ENCODE results near the gene PCYOX1L.

The PCYOX1L gene

DNA sequence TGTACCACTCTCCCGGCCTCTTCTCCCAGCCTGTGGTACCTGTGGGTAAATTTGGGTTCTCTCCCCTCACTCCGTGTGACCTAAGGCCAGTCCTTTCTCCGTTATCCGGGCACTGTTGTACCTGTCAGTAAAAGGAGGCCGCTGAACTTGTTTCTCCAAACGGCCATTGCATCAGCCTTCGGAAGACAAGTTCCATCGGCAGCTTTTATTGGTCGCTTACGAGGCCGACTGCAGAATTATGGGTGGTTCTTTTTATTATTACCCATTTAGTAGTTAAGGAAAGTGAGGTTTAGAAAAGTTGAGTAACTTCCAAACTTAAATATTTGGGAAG lies 12.0 kb upstream of the PCYOX1L start:
- peak; percentile 26 for ATAC-seq
- no peak for TF ChIP-seq RARB (CRISPR knock-in tag; IDR thresholded peaks at IDR 0.05)

DNA sequence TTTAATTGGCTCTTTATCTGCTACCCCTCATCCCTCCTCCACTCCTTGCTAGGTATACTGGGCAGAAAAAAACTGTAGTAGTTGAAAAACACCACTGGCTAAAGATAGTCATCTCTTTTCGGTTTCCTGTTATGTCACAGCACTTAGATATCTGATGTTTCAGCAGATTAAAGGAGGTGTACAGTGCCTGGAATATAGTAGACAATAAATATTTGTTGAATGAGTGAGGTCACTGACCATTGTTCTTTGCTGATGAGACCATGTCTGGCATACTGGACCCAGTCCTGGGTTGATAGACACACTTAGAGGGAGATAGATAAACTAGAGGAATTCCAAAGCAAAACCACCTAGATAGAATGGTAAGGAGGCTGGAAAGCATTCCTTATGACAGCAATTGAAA lies 9.3 kb upstream of the PCYOX1L start:
- ATAC-seq = no peak
- no peak for TF ChIP-seq TOX (CRISPR knock-in tag; IDR thresholded peaks at IDR 0.05; ENCODE audit: borderline replicate concordance)
- no peak for TF ChIP-seq ZNF70 (CRISPR knock-in tag; IDR thresholded peaks at IDR 0.05)
- TF ChIP-seq, protein P1, sequence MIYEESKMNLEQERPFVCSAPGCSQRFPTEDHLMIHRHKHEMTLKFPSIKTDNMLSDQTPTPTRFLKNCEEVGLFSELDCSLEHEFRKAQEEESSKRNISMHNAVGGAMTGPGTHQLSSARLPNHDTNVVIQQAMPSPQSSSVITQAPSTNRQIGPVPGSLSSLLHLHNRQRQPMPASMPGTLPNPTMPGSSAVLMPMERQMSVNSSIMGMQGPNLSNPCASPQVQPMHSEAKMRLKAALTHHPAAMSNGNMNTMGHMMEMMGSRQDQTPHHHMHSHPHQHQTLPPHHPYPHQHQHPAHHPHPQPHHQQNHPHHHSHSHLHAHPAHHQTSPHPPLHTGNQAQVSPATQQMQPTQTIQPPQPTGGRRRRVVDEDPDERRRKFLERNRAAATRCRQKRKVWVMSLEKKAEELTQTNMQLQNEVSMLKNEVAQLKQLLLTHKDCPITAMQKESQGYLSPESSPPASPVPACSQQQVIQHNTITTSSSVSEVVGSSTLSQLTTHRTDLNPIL (CRISPR knock-in tag; IDR thresholded peaks at IDR 0.05; ENCODE audit: low read depth) = no peak
- TF ChIP-seq, protein P2, sequence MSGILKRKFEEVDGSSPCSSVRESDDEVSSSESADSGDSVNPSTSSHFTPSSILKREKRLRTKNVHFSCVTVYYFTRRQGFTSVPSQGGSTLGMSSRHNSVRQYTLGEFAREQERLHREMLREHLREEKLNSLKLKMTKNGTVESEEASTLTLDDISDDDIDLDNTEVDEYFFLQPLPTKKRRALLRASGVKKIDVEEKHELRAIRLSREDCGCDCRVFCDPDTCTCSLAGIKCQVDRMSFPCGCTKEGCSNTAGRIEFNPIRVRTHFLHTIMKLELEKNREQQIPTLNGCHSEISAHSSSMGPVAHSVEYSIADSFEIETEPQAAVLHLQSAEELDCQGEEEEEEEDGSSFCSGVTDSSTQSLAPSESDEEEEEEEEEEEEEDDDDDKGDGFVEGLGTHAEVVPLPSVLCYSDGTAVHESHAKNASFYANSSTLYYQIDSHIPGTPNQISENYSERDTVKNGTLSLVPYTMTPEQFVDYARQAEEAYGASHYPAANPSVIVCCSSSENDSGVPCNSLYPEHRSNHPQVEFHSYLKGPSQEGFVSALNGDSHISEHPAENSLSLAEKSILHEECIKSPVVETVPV (CRISPR knock-in tag; IDR thresholded peaks at IDR 0.05) = no peak
- no peak for TF ChIP-seq ISL1 (CRISPR knock-in tag; IDR thresholded peaks at IDR 0.05)
- TF ChIP-seq, protein P3, sequence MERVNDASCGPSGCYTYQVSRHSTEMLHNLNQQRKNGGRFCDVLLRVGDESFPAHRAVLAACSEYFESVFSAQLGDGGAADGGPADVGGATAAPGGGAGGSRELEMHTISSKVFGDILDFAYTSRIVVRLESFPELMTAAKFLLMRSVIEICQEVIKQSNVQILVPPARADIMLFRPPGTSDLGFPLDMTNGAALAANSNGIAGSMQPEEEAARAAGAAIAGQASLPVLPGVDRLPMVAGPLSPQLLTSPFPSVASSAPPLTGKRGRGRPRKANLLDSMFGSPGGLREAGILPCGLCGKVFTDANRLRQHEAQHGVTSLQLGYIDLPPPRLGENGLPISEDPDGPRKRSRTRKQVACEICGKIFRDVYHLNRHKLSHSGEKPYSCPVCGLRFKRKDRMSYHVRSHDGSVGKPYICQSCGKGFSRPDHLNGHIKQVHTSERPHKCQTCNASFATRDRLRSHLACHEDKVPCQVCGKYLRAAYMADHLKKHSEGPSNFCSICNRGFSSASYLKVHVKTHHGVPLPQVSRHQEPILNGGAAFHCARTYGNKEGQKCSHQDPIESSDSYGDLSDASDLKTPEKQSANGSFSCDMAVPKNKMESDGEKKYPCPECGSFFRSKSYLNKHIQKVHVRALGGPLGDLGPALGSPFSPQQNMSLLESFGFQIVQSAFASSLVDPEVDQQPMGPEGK (CRISPR knock-in tag; IDR thresholded peaks at IDR 0.05; ENCODE audit: borderline replicate concordance) = no peak
- TF ChIP-seq SNAI2 (CRISPR knock-in tag; IDR thresholded peaks at IDR 0.05) = no peak
- no peak for TF ChIP-seq ZFP3 (CRISPR knock-in tag; IDR thresholded peaks at IDR 0.05)
- TF ChIP-seq ZNF565 (CRISPR knock-in tag; conservative IDR thresholded peaks at IDR 0.05; ENCODE audit: low read depth) = no peak
- no peak for TF ChIP-seq ZC3H10 (CRISPR knock-in tag; IDR thresholded peaks at IDR 0.05)

DNA sequence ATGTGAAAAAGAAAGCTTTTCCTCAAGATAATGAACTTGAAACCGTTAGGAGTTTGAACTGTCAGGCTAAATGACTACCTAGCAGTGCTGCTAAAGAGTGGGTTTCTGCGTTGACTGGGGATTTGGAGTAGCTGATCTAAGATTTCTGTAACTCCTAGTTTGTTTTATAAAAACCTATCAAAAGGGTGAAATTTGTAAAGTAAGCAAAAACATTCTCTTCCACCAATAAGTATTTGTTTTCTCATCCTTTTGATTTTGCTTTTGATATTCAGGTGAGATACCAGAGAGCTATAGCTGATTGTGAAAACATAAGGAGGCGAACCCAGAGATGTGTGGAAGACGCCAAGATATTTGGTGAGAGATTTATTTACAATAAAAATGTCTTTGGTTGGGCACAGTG lies 8.5 kb upstream of the PCYOX1L start:
- no peak for ATAC-seq
- no peak for TF ChIP-seq ZFP30 (CRISPR knock-in tag; IDR thresholded peaks at IDR 0.05)
- no peak for TF ChIP-seq ZNF565 (CRISPR knock-in tag; conservative IDR thresholded peaks at IDR 0.05; ENCODE audit: low read depth)
- TF ChIP-seq, protein P1 (CRISPR knock-in tag; IDR thresholded peaks at IDR 0.05; ENCODE audit: low read depth) = no peak
- TF ChIP-seq ARNTL (CRISPR knock-in tag; IDR thresholded peaks at IDR 0.05; ENCODE audit: borderline replicate concordance, low read depth) = no peak
- TF ChIP-seq CSDC2 (CRISPR knock-in tag; IDR thresholded peaks at IDR 0.05) = no peak

DNA sequence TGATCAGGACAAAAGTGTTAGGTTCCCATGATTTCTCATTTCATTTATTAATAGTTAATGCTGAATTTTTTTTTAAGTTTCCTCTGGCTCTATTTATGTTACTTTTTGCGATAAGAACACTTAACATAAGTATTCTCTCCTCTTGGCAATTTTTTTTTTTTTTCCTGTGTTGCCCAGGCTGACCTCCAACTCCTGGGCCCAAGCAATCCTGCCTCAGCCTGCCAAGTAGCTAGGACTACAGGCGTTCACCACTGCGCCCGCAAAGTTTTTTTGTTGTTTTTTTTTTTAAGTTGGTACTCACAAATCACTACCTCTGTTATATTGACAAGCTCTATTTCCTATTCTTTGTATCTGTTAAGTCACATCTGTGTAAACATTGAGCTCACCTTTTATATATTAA lies 5.7 kb upstream of the PCYOX1L start:
- no peak for ATAC-seq

DNA sequence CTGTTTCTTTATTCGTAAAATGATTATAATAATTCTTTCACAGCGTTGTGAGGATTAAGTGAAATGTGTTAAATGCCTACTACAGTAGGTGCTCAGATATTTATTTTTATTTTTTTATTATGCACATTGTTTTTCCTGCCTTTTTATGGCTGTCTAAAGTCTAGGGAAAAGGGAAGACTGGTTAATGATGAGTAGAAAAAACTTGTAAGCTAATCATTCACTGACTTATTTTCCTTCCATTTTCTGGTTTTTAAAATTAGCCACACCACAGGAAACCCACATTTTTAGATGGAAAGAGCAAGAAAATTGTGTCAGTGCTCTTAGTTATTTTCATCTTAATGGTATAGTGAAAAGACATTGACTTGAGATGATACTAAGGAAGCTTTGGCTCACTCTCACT lies 3.9 kb upstream of the PCYOX1L start:
- no peak for ATAC-seq
- TF ChIP-seq ZNF70 (CRISPR knock-in tag; IDR thresholded peaks at IDR 0.05) = no peak
- no peak for TF ChIP-seq ESRRG (CRISPR knock-in tag; IDR thresholded peaks at IDR 0.05)

More for the DNA sequence above, 5.7 kb upstream of the PCYOX1L start:
- no peak for TF ChIP-seq ZNF8 (CRISPR knock-in tag; IDR thresholded peaks at IDR 0.05)
- no peak for TF ChIP-seq GLIS3 (CRISPR knock-in tag; IDR thresholded peaks at IDR 0.05)
- no peak for TF ChIP-seq TCF4 (CRISPR knock-in tag; IDR thresholded peaks at IDR 0.05; ENCODE audit: borderline replicate concordance)
- no peak for TF ChIP-seq ZNF70 (CRISPR knock-in tag; IDR thresholded peaks at IDR 0.05)
- TF ChIP-seq SNAI2 (CRISPR knock-in tag; IDR thresholded peaks at IDR 0.05) = no peak
- no peak for TF ChIP-seq PPARA (CRISPR knock-in tag; IDR thresholded peaks at IDR 0.05; ENCODE audit: borderline replicate concordance)
- no peak for TF ChIP-seq ZFP30 (CRISPR knock-in tag; IDR thresholded peaks at IDR 0.05)
- no peak for TF ChIP-seq TOX (CRISPR knock-in tag; IDR thresholded peaks at IDR 0.05; ENCODE audit: borderline replicate concordance)
- no peak for TF ChIP-seq ARNTL (CRISPR knock-in tag; IDR thresholded peaks at IDR 0.05; ENCODE audit: borderline replicate concordance, low read depth)
- TF ChIP-seq ZC3H10 (CRISPR knock-in tag; IDR thresholded peaks at IDR 0.05) = no peak
- TF ChIP-seq, protein P4, sequence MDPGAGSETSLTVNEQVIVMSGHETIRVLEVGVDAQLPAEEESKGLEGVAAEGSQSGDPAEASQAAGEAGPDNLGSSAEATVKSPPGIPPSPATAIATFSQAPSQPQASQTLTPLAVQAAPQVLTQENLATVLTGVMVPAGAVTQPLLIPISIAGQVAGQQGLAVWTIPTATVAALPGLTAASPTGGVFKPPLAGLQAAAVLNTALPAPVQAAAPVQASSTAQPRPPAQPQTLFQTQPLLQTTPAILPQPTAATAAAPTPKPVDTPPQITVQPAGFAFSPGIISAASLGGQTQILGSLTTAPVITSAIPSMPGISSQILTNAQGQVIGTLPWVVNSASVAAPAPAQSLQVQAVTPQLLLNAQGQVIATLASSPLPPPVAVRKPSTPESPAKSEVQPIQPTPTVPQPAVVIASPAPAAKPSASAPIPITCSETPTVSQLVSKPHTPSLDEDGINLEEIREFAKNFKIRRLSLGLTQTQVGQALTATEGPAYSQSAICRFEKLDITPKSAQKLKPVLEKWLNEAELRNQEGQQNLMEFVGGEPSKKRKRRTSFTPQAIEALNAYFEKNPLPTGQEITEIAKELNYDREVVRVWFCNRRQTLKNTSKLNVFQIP (CRISPR knock-in tag; IDR thresholded peaks at IDR 0.05; ENCODE audit: borderline replicate concordance, low read depth) = no peak
- no peak for TF ChIP-seq ZNF565 (CRISPR knock-in tag; conservative IDR thresholded peaks at IDR 0.05; ENCODE audit: low read depth)
- no peak for TF ChIP-seq ZFP3 (CRISPR knock-in tag; IDR thresholded peaks at IDR 0.05)

All from SK-N-SH treated with all-trans-retinoic acid at 6 μM for 48 hours (cell line).